IPS-18c (cell line): ENCODE data around the gene HDAC3.

ENCODE experiments used
- H3K4me3 ChIP-seq: 2 replicates; pipeline ENCODE4 v1.7.0; 2013; ENCODE audit warnings: low read depth, mild to moderate bottlenecking, low read length, moderate library complexity; ENCODE audit not compliant: insufficient read depth
- H3K9me3 ChIP-seq: one replicate; pipeline ENCODE4 v1.6.1; 2013; ENCODE audit warnings: mild to moderate bottlenecking, low read length, moderate library complexity; ENCODE audit not compliant: control insufficient read depth, insufficient read depth

HDAC3 gene

GRCh38 chr5:141665995-141666940, 29.6 kb upstream of the HDAC3 start:
- H3K9me3 ChIP-seq, result no peaks in the 10 kb centered on the region
- H3K4me3 ChIP-seq, result no peak overlapping the region

- H3K4me3 ChIP-seq, result no peak overlapping the region
- no peaks in the 10 kb centered on the region for H3K9me3 ChIP-seq
These were observed 28.2 kb upstream of the HDAC3 start for GRCh38 chr5:141664733-141665461.

GRCh38 chr5:141663506-141663905, 26.9 kb upstream of the HDAC3 start:
- Histone ChIP-seq H3K9me3 (no peaks in the 10 kb centered on the region), H3K4me3 (no peak overlapping the region)

GRCh38 chr5:141662028-141662427, 25.4 kb upstream of the HDAC3 start:
- Histone ChIP-seq H3K9me3 (peaks cover 2% of the 10 kb centered on the region), H3K4me3 (no peak overlapping the region)

- Histone ChIP-seq H3K9me3 (peaks cover 2% of the 10 kb centered on the region), H3K4me3 (no peak overlapping the region)
These were observed 21.4 kb upstream of the HDAC3 start for GRCh38 chr5:141657937-141658545.

- no peak overlapping the region for H3K4me3 ChIP-seq
- peaks cover 2% of the 10 kb centered on the region for H3K9me3 ChIP-seq
These were observed 20.8 kb upstream of the HDAC3 start for GRCh38 chr5:141657404-141657803.

- no peak overlapping the region for H3K4me3 ChIP-seq
- H3K9me3 ChIP-seq, result peaks cover 2% of the 10 kb centered on the region
These were observed 19.7 kb upstream of the HDAC3 start for GRCh38 chr5:141656396-141656795.

GRCh38 chr5:141655020-141655419, 18.4 kb upstream of the HDAC3 start:
- H3K9me3 ChIP-seq, result peaks cover 2% of the 10 kb centered on the region
- no peak overlapping the region for H3K4me3 ChIP-seq

- peaks cover 2% of the 10 kb centered on the region for H3K9me3 ChIP-seq
- no peak overlapping the region for H3K4me3 ChIP-seq
These were observed 17.6 kb upstream of the HDAC3 start for GRCh38 chr5:141654298-141654697.

GRCh38 chr5:141651728-141652105, 15.1 kb upstream of the HDAC3 start:
- H3K4me3 ChIP-seq, result peak overlapping the region; percentile 39; the same call in 1 of the 2 replicates

GRCh38 chr5:141650851-141651727, 14.4 kb upstream of the HDAC3 start, which contains the start of gene FCHSD1:
Gene FCHSD1, minus strand, starts transcription at chr5:141651418. Its CDS starts 50 bp downstream, at chr5:141651368.
- Histone ChIP-seq H3K9me3 (no peaks in the 10 kb centered on the region), H3K4me3 (peak within 1 kb of the TSS; percentile 69)

More at GRCh38 chr5:141651728-141652105, 15.1 kb upstream of the HDAC3 start:
- no peaks in the 10 kb centered on the region for H3K9me3 ChIP-seq

GRCh38 chr5:141649972-141650371, 13.3 kb upstream of the HDAC3 start:
- Histone ChIP-seq H3K4me3 (no peak overlapping the region; the same call in 1 of the 2 replicates), H3K9me3 (no peaks in the 10 kb centered on the region)

- Histone ChIP-seq H3K9me3 (no peaks in the 10 kb centered on the region), H3K4me3 (no peak overlapping the region)
These were observed 12.5 kb upstream of the HDAC3 start for GRCh38 chr5:141649056-141649688.

- no peaks in the 10 kb centered on the region for H3K9me3 ChIP-seq
- H3K4me3 ChIP-seq, result no peak overlapping the region
These were observed 11.2 kb upstream of the HDAC3 start for GRCh38 chr5:141647851-141648250.

GRCh38 chr5:141647242-141647641, 10.6 kb upstream of the HDAC3 start:
- Histone ChIP-seq H3K9me3 (no peaks in the 10 kb centered on the region), H3K4me3 (no peak overlapping the region)

- Histone ChIP-seq H3K4me3 (no peak overlapping the region), H3K9me3 (no peaks in the 10 kb centered on the region)
These were observed 9.4 kb upstream of the HDAC3 start for GRCh38 chr5:141646026-141646425.
